Stimulated activated CD8-positive, alpha-beta memory T cell treated with anti-CD3 and anti-CD28 coated beads, Interleukin-15, amount 100 ng/mL, for 1 hour (primary cell): Measurements from ENCODE around the gene GUCA2B.

Experiments used
- DNase-seq: peaks from one replicate; pipeline ENCODE4 v3.0.0-alpha.2; 2020; ENCODE audit warnings: low read depth

Gene GUCA2B

DNA sequence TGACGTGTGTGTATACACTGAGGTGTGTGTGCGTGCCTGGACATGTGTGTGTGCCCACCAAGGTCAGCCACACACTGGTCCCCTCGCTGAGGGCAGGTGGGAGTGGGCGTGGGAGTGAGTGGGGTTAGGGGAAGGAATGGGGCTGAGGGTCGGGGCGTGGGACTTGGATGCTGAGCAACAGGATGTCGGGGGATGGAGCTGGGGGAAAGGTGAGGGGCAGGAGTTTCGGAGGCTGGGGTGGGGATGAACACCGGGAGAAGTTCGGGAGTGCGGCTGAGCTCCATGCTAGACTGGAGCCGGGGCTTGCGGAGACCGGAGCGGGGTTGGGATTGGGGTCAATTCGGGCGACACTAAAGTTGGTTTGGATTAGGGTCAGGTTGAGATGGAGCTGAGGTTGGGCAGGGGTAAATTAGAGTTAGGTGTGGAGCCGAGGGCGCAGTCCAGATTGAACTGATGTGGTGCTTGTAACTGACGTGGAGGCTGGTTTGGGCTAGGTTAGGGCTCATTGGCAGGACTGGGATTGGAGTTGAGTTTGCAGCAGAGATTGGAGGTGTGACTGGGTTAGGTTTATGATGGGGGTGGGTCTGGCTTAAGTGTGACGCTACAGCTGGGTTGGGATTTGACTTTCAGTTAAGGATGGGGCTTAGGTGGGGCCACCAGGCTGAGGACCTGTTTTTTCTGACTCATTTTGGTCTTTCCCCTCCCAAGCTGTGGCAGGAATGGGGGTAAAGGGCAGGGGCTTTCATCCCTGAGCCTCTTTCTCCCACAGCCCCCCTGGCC is 14.6 kb downstream of the GUCA2B start:
- no peak for DNase-seq

DNA sequence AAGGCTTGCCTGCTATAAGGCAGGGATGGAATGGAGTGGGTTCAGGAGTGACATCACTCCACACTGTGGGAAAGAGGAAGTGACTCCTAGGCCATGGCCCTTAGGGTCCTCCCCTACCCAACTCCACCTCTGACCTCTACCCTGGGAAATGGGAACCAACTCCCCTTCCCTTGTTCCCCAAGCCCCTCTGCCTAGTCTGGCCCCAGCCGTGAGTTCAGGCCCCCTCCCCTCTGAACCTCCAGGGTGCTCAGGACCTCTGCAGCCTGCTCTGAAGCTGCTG is 15.1 kb downstream of the GUCA2B start:
- DNase-seq = no peak

DNA sequence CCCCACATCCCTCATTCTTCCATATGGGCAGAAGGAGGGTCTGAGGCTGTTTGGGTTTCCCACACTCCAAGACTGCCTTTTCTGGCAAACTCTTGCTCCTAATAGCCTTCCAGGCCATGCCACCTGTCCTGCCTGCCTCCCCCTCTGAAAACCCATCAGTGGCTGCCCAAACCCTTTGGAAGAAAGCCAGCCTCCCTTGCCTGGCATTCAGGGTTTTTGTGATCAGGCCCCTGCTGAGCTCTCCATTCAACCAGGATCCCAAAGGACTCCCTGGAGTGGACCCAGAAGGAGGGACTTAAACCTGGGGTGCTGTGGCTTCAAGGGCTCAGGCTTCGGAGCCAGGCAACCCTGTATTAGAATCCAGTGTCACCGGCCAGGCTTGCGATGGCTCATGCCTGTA is 15.6 kb downstream of the GUCA2B start:
- DNase-seq = no peak

DNA sequence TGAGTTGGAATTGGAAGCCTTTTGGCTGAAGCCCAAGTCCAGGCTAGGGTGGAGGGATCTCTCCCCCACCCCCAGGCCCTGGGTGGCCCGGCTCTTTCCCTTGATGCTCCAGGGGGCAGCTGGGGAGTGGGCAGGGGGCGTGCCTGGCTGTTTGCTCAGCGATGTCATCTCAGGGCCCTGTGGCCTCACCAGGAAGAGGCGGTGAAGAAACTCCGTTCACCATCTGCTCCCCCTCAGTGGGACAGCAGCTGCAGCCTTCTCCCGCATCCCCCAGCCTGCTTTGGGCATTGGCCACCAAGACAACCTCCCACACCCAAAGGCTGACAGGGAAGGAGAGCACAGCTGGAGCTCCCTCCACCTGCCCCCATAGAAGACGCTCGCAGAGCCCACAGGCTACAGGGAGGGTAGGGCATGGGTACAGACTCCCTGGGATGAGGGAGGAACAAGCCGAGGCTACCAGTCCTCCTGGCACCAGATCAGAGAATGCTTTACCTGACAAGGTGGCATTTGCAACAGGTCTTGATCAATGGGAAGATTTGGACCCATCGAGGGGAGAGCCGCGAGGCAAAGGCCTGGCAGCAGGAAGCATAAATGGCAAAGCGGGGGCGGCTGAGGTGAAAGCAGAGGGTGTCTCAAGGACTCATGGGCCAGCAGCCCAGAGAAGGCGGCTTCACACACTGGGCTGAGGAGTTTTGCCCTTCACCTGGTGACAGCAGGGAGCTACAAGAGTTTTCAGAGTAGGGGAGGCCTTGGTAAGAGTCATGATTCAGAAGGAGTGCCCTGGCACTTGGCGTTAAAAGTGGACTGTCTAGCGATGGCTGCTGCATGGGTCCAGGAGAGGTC is 17.8 kb downstream of the GUCA2B start:
- DNase-seq = no peak

DNA sequence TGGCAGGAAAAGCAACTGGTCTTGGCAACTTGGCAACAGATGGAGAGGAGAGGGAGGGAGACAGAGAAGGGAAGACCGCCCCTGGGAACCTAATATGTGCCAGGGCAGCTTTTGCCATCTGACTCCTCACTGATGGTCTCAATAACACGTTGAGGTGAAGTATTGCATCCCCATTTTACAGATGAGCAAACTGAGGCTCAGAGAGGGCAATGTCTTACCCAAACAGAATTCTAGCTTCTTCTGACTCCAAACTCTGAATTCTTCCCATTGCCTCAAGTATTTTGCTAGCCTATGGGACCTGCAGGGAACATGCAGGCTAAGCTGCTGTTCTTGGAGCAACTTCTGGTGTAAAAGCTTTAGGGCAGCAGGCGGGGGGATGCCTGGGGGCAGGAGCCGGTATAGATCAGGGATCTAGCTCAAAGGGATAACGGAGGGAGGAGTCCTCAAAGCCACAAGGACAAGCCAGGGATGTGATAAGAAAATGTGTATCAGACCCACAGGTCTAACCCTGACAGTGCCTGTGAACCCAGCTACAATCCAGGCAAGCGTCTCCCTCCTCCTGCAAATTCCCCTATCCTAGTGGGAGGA is 18.6 kb downstream of the GUCA2B start:
- no peak for DNase-seq

DNA sequence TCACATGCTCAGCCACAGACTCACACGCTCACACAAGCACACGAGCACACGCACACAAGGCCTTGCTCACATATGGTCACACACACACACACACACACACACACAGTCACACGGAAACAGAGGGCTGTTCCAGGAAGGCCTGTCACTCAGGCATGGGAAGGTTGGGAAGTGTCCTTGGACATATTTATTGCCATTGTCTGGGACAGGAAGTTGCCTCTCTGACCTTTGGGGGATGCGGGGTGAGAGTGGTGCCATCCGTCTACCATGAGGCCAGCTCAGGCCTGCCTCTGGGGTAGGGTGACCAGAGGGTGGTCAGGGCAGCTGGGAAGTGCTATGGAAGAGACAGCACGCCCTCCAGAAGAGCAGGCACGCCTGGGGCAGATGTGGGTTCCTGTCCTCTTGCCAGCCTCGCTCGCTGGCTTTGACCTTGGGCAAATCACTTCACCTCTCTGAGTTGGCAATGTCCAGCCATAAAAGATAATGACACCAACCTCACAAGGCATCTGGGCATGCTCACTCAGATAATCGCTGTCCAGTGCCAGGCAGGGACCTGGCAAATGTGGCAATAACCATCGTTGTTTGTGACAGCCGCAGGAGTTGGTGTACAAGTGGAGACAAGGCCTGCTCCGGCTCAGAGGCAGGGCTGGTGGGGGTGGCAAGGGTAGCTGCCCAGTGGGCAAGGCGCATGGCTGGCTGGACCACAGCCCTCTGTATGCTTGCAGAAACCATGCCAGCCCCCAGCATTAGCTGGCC is 19.3 kb downstream of the GUCA2B start:
- DNase-seq = no peak

DNA sequence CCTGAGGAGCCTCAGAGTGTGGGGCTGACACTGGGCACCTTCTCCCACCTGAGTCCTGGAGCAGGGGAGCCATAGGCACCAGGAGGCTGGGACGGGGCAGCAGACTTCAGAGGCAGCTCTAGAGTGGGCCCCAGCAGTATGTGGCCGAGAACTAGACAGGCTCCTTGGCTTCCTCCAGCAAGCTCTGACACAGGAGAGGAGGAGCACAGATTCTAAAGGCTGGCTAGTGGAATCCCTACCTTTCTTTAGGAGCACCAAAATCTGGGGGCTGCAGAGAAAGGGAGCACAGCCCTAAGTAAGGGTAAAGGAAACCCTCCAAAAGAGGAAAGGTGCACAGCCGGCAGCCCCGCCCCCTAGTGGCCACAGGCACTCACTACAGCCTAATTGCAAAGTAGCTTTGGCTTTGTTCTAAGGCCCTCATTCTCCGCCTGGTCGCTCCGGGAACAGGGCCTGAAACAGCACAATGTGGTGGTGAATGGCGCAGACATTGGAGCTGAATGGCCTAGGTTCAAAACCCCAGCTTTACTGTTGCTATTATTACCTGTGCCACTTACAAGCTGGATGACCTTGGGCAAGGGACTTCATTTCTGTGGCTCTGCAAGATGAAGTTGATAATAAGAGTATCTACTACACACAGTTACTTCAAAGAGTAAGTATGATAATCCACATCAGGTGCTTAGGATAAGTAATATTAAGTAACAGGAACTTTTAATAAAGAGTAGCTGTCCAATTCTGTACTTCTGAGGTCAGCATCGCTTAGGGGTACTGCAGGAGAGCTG is 20.1 kb downstream of the GUCA2B start:
- DNase-seq = peak; percentile 50

DNA sequence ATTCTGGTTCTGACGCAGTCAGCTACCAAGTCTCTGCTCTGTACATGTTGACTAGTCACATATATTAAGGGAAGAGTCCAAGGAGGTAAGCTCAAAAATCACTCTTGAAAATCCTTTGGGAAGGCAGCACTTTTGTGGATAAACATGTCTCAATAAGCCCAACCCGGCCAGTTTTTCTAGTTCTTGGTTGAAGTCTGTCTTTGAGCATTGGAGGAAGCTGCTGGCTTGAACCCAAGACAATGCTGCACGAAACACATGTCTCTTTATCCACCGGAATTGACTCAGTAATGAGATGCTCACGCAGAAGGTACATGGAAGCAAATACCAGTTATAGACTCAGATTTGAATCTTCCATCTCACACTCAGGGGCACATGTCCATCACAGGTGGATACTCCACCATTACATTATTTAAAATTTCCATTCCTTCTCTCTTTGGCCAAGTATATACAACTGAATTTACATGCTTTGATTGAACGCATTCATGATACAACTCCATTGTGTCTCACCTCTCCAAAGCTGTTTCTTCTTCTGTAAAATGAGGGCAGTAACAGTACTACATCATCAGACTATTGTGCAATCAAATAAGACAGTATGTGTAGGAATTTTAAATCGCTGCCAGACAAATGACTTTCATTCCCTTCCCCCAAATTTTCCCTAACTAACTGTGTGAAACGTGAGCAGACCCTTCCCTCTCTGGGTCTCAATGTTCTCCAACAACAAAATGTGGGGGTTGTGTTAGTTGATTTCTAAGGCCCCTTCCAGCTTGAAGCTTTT is 20.9 kb downstream of the GUCA2B start:
- no peak for DNase-seq

DNA sequence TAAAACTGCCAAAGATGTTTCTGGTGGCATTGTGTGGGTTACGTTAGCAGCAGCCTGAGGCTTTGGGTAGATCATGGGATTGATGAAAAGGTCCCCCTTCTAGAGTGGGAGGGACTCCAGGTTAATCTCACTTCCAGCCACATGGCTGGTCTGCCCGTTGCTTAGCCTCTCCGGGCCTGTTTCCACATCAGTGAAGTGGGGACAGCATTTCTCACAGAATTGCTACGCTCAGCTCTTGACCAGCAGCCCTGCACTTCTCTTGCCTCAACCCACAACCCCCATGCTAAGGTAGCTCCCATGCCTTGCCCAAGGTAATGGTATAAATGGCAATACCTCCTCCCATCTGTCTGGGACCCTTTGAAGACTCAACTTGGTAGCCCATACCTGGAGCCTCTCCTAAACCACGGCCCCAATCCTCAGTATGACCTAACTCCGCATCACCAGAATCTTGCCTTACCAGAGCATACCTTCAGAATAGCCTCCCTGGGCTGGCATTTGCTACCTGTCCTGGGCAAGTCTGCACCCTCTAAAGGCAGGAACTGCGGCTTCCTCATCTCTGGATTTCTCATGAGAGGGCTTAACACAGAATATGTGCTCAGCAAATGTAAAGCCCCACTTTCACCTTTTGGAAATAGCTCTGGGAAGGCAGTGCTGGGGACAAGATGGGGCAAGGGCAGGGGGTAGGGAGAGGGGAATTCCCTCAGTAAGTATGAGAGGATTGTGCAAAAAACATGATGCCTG is 22.3 kb downstream of the GUCA2B start:
- DNase-seq = no peak

DNA sequence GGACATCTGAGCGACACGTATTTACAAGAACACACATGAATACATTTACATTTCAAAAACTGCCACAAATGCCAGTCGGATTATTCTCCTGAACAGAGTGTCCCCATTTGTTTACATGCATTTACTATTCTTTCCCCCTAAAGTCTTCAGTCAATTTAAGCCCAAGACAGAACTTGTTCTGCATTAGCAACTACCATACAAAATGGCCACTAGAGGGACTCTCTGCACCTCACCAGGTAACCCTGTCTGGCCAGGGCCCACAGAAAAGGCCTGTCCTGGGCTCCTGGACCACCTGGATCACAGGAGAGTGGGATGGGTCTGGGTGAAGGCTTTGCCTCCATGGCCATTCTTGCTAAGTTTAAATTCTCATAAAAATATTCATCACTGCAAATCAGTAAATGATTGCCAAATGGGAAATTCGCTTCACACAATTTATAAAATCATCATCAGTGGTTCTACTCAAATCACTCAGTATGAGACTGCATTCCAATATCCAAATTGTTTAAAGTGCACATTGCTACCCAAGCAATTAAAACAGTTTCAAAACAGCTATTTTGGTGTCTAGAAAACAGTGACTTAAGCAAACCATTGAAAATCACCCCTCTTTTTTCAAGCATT is 23.8 kb downstream of the GUCA2B start:
- DNase-seq = no peak

DNA sequence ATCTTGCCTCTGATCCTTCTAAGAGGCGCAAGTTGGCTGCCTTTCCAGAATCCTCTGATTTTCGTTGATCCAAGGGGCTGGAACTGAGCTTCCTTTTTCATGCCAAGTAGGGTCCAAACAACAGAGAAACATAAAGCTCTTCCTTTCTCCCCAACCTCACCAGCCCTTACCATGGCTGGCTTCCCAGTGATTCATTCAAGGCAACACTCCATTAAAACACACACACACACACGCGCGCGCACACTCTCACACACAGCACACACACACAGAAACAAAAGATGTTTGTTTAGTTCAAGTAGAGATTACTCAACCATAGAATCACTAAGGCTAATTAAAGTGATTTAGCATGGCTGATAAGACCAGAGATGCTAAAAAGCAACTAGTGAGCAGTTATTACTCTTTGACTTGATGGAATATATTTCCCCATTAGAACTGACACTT is 24.4 kb downstream of the GUCA2B start:
- no peak for DNase-seq

DNA sequence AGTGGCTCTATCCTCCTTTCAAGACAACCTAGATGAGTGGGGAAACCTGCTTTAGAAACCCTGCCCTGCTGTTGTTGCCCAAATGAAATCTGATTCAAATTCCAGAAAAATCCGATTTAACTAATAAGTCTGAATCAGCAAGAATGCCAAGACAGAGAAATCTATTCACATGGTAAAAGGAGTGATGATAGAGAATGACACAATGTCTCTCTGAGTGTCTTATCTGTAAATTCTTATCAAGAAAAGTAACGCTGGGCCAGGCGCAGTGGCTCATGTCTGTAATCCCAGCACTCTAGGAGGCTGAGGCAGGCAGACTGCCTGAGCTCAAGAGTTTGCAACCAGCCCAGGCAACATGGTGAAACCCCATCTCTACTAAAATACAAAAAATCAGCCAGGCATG is 25.0 kb downstream of the GUCA2B start:
- no peak for DNase-seq

DNA sequence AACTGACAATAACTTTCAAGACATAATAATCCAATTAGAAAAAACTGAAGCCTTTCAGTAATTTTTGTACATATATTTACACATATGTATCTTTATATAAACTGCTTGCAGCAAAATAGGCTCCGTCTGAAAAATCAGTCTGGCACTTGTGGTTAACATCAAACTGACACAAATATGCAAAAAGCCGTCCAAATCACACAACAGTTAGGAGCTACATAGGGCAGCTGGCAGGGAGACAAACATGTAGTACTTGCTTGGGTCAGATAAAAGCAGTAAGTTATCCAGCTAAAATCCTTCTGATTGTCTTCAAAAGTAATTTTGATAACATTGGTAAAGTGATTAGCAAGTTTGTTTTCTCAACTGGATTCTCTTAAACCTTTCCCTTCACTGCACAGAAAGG is 26.1 kb downstream of the GUCA2B start:
- DNase-seq = no peak

DNA sequence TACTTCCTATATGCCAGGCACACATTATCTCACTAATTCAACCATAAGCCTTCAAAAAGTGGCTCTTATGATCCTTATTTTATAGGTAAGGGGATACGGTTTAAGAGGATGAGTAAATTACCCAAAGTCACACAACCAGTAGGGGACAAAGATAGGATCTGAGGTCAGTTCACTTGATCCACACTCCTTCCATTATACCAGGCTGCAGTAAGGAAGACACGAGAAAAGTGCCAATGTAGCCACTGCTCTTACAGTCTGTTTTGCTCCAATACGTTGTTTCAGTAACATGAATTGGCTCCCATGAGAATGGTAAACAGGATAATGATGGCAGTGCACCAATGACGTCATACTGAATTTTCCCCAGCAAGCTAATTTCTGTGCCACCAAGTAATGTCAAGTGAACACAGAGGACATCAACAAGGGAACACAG is 26.7 kb downstream of the GUCA2B start:
- no peak for DNase-seq

DNA sequence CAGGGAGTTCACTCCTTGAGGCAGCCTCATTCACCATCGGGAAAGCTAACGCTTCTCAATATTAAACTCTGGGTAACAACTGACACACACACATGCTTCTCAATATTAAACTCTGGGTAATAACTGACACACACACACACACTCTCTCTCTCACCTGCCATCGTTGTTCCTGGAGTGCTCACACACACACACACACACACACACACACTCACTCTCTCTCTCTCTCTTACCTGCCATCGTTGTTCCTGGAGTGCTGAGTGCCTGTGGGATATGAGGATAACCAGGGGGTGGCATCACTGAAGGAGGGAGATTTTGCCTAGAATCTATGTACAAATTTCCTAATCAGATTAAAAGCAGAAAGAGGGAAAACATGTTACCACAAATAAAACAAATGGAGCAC is 28.5 kb downstream of the GUCA2B start:
- DNase-seq = no peak

DNA sequence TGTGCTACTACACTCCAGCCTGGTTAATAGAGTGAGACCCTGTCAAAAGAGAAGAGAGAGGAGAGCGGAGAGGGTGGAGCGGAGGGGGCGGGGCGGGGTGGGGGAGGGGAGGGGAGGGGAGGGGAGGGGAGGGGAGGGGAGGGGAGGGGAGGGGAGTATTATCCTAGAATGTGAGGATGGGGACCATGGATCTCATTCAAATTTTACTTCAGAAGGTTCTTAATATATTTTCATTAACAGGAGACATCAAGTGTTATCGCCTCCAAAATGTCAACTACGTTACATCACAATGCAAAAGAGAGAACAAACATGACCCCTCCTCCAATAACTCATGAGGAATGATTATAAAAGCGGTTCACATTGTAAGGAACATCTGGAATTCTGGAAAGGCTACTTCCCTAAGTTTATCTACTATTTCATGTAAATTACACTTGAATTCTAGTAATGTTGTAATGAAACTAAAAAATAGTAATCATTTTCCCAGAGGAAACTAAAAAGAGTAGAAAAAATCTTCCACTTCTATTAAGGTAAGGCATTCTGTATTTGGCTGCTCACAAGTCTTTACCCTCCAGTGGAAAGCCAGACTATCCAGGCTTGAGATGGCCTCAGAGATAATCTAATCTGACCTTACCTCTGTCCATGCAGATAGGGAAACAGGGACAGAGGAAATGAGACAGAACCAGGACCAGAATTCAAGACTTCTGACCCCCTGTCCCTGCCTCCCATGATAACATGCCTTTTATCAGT is 30.2 kb downstream of the GUCA2B start:
- DNase-seq = no peak

DNA sequence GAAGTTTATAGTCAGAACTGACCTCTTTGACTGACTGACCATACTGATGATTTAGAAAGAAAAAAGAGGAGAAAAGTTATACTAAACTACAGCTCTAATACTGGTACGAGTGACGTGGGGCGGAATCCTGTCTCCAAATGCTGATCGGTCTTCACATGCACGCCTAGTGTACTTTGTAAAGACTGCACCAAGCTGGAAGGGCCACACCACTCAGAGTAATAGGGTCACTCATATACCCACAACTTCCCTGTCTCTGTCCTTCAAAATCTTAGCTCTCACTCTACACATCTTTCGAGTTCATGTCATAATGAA is 30.7 kb downstream of the GUCA2B start:
- DNase-seq = no peak

DNA sequence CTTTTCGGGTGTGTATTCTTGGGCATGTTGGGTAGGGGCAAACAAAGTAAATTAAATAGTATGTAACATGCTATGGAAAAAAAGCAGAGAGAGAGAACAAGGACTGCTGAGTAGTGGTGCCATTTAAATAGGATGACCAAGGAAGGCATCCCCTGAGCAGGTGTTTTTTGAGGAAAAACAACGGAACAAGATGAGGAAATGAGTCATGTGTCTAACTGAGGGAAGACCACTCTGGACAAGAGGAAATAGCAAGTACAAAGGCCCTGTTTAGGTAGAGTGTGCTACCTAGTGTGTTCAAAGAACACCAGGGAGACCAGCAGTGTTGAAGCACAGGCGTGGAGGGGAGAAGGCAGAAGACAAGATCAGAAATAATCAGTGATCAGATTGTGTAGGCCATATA is 31.4 kb downstream of the GUCA2B start:
- no peak for DNase-seq

DNA sequence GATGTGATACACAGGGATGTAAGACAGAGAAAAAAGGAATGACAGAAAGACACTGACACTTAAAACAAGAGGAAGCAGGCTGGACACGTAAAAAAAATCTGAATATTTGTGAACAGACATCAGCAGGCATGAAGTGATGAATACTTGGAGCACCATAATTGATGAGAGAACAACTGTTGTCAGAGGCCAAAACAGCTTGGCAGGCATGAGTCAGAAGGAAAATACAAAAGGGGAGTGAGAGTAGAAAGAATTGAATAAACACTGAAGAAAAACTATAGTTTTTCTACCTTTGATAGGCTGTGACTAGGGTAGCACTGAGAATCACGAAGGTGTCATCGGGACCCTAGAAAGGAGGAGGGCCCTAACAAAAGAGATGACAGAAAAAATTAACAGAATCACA is 32.9 kb downstream of the GUCA2B start:
- DNase-seq = no peak
